ENCODE data around the gene ILF2.
"Not testable (repeated sequence)": the region's sequence is repeated elsewhere in the genome, so short reads cannot be mapped to it uniquely, and the experiment has no call there.

ILF2 gene

DNA sequence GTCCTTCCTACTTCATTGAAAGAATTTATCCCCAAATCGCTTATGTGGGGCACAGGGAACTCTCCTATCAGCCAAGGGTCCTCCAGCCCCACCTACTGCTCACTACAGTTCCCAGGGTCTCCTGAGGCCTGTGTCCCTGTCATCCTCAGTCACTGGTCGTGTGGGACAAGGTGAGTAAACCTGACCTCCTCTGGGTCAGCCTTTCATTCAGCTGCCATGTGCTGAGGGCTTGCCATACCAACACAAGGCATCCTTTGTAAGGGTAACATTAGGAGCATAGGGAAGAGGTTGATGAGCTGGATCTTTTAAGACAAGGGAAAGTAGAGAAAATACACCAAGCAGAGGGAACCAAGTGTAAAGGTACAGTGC, 23.5 kb downstream of the ILF2 start:
- DNase-seq = no peak

- DNase-seq = no peak
These were observed 24.0 kb downstream of the ILF2 start for GRCh38 chr1:153646672-153647345.

GRCh38 chr1:153643816-153644215, 27.0 kb downstream of the ILF2 start:
- no peak for DNase-seq

DNA sequence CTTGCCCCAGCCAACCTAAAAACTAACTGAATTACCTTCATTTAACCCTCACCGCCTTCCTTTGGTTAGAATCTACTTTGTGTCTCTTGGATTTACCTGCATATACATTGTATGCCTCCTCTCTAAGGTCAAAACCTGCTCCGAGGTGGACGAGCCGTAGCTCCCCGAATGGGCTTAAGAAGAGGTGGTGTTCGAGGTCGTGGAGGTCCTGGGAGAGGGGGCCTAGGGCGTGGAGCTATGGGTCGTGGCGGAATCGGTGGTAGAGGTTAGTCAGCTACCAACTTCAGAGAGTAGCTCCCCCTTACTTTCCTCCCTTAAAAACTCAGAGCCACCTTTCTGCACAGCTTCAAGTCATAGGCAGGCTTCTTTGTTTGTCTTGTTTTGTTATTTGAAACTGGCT, 27.7 kb downstream of the ILF2 start:
- DNase-seq = no peak

- no peak for DNase-seq
These were observed 28.6 kb downstream of the ILF2 start for GRCh38 chr1:153642161-153642560.

DNA sequence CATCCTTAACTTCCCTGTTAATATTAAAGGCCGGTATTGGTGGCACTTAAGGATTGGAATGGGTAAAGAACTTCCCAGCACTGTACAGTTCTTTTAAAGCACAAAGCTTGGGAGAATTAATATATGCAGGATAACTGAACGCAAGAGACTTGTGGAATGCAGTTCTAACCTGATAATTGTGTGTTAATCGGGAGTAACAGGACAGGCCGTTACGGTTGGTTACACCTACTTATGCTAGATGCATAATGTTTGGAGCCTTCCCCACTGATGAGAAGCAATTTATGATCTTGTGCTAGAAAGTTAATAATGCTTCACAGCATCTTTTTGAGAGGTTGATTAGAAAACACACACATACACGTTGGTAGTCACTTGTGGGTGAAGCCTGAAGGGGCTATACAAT, 29.9 kb downstream of the ILF2 start:
- DNase-seq = no peak

DNA sequence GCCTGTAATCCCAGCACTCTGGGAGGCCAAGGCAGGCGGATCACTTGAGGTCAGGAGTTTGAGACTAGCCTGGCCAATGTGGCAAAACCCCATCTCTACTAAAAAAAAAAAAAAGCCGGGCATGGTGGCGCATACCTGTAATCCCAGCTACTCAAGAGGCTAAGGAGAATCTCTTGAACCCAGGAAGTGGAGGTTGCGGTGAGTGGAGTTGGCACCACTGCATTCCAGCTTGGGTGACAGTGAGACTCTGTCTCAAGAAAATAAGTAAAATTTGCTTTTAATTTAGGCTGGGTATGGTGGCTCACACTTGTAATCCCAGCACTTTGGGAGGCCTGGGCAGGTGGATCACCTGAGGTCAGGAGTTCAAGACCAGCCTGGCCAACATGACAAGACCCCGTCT, 30.6 kb downstream of the ILF2 start:
- not testable (repeated sequence) for DNase-seq

DNA sequence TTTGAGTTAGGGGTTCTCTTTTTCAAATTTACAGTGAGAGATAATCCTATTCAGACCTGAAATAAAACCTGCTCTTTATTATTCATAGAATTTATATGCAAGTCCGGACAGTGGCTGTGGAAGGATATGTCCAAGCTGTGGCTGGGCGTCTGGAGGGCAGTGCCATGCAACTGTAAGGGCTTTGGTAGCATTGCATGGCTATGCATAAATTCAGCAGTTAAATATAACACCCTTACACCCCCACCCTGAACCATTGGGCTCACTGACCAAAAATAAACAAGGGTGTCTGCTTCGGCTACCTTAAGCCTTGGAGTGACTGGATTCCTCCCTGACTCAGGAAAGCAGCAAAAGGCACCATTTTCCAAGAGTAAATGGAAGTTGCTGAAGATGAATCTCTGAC, 31.5 kb downstream of the ILF2 start:
- no peak for DNase-seq

DNA sequence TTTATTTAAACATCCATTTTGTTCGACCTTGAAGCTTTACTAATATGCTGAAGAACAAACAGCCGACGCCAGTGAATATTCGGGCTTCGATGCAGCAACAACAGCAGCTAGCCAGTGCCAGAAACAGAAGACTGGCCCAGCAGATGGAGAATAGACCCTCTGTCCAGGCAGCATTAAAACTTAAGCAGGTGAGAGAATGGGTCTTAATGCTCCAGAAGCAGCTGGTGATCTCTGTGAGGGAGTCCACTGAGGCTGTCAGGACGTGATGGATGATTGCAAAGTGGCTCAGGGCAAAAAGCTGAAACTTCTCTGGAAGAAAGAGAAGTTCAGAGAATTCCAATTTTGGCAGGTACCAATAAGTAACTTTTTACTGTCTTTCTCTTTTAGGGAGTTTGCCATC, 32.5 kb downstream of the ILF2 start:
- no peak for DNase-seq

- DNase-seq = no peak
These were observed 34.5 kb downstream of the ILF2 start for GRCh38 chr1:153636312-153636711.

DNA sequence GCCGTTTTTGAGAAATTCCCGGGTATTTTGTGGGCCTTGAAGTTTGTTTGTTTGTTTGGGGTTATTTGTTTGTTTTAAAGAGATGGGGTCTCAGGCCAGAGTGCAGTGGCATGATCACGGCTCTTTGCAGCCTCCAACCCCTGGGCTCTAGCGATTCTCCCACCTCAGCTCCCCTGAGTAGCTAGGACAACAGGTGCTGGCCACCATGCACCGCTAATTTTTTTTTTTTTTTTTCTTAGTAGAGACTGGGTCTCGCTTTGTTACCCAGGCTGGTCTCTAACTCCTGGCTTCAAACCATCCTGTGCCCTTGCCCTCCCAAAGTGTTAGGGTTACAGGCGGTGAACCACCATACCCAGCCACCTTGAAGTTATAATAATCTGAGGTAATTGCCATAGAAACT, 34.9 kb downstream of the ILF2 start:
- no peak for DNase-seq

DNA sequence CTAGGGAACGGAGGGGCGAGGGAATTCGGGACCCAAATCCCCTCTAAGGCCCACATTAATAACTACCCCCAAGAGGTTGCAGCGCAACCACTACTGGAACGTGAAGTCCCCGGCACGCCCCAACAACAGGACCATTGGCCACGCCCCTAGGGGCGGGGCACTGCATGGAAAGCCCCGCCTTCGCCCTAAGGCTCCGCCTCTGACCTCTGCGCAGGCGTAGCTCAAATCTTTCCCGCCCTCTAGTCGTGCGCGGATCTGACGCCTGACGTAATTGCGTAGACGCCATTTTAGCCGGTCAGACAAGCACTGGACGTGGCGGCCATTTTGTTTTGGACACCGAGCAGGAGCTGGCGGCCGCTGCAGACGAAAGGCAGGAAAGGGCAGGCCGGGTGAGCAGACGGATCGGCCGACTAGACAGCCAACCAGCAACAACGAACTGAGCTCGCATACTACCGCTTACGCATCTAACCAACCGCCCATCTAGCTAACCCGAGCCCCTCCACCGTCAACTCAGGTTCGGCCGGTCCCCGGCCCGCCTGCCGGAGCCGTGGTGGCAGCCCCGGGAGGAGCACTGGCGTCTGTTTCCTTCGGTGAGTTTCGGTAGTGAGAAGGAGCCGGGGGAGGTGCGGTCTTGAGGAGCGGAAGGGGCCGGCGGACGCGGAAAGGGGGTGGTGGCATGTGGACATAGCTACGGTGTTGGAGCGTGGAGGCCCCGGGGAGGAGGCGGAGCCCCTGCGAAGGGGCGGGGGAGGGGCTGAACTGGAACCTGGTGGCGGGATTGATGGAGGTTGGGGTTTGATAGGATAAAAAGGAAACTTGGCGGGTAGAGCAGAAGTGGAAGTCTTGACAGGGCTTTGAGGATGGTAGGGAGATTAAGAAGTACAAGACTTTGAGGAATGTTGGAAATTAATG, 36.8 kb downstream of the ILF2 start, which contains the start of gene CHTOP:
TSS of gene CHTOP (plus strand) at position 313 of the 912 bp plus-strand sequence. CDS start 2,523 bp downstream, outside the sequence.
- DNase-seq = peak; percentile 97

GRCh38 chr1:153633161-153633753, 37.5 kb downstream of the ILF2 start:
- no peak for DNase-seq

DNA sequence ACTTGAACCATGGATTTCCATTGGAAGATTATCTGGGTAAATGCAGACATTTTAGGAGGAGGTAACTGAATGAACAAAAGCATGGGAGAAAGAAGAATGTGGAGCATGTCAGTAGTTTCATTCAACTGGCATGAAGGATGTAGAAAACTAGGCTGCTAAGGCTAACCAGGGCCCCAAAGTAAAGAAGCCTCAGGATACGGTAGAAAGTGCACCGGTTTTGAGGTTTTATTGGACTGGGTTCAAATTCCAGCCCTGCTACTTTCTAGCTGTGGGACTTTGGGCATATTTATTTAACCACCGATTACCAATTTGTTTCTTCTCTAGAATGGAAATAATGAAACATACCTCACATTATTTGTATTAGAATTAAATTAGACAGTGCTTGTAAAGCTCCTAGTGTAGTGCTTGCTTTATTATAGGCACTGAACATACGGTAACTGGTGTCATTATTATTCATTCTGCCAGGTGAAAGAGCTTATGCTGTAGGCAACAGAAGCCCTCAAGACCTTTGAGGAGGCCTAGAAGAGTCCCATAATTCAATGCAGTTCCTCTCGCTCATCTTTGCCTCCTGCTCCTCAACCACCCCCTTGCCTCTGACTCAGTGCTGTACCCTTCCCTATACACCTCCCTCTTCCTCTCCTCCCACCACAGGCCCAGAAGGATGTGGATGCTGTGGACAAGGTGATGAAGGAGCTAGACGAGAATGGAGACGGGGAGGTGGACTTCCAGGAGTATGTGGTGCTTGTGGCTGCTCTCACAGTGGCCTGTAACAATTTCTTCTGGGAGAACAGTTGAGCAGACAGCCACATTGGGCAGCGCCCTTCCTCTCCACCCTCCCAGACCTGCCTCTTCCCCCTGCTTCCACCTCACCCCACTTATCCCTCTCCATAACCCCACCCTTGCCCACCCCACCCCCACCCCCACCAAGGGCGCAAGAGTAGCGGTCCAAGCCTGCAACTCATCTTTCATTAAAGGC, 39.5 kb downstream of the ILF2 start:
- no peak for DNase-seq

DNA sequence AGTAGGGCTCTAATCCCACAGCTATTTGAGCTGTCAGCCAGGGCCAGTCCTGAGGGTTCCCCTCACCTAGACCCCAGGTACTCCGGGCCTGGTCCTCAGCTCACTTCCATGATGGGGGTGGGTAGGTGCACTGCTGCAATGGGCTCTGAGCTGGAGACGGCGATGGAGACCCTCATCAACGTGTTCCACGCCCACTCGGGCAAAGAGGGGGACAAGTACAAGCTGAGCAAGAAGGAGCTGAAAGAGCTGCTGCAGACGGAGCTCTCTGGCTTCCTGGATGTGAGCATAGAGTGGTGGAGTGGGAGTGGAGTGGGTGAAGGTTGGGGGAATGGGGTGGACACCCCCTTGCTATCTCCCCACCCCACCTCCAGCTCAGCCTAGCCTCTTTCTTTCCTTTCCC, 40.4 kb downstream of the ILF2 start:
- no peak for DNase-seq

DNA sequence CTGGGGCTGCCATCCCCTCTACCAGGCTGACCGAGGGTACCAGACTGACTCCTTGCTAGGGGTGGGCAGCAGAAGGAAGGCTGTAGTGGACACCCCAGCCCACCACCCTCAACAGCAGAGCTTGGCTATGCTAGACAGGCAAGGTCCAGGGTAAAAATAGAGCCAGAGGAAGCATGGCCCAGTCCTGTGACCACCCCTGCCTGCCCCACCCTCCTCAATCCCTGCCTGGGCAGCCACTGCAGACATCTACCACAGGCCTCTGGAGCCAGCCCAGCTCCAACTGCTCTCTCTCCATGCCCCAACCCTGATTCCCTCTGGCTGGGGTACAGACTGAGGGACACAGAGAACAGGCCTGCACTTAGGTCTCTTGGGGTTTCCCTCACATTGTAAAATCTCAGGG, 40.8 kb downstream of the ILF2 start:
- DNase-seq = no peak

GRCh38 chr1:153629343-153629665, 41.5 kb downstream of the ILF2 start:
- DNase-seq = no peak

DNA sequence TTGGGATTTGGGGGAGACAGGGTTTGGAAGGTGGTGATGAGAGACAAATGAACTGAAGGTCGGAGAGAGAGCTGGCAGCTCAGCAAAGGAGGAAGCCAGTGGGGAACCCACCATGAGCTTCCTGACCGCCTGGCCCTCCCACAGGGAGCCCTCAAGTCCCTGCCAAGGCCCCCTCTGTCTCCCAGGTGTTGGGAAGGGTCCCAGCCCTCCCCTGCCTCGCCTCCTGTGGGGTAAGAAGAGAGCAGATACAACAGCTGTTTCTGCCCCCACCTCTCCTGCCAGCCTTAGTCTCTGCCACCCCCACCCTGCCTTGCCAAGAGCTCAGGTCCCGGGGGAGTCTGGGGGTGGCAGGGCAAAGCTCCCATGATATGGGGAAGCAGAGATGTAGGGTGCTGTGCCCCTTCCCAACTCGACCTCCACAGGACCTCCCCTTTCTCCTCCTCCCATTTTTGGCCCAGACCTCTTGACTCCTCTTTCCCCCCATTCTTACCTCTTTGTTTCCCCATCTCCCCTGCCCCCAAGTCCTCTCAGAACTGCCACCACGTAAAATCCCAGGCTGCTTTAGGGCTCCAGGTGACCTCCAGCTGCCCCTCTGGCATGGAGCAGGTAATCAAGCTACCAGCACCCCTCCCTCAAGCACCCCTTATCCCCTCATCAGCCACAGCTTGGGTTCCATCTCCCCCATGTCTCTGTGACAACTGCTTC, 42.0 kb downstream of the ILF2 start:
- no peak for DNase-seq

DNA sequence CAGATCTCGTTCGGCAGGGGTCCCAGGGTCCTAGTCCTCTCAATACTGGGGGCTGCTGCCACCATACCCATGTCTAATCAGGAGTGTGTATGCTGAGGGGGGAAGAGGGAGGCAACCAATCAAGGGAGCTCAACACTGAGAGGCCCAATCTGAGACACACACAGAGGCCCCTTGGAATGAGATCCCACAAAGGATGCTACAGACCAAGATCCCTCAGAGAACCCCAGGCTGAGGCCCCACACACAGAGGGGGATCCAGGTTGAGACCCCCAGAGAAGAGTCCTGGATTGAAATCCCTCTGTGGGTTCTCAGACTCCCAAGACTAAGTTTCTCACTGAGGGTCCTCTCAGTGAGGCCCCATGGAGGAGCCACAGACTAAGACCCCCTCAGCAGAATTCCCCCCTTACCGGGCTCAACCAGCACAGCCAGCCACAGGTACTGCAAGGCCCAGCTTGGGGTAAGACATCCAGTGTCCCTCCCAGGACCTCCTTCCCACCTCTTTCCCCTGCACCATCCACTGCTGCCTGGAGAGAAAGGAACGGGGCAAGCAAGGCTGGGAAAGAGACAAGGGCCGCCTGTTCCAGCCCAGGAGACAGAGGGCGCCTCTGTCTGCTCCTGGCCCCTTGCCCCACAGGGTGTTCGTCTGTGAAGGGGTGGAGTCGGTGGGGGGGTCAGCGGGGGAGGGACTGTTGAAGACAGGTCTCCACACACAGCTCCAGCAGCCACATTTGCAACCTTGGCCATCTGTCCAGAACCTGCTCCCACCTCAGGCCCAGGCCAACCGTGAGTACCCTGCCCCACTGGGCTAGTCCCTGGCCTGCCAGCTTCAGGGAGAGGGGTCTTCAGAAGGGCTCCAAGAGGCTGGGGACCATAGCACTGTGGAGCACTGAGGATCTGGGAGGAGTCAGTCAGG, 42.8 kb downstream of the ILF2 start, which contains the start of gene S100A1:
TSS of gene S100A1 (plus strand) at position 720 of the 912 bp plus-strand sequence. CDS start 2,088 bp downstream, outside the sequence.
- DNase-seq = no peak

DNA sequence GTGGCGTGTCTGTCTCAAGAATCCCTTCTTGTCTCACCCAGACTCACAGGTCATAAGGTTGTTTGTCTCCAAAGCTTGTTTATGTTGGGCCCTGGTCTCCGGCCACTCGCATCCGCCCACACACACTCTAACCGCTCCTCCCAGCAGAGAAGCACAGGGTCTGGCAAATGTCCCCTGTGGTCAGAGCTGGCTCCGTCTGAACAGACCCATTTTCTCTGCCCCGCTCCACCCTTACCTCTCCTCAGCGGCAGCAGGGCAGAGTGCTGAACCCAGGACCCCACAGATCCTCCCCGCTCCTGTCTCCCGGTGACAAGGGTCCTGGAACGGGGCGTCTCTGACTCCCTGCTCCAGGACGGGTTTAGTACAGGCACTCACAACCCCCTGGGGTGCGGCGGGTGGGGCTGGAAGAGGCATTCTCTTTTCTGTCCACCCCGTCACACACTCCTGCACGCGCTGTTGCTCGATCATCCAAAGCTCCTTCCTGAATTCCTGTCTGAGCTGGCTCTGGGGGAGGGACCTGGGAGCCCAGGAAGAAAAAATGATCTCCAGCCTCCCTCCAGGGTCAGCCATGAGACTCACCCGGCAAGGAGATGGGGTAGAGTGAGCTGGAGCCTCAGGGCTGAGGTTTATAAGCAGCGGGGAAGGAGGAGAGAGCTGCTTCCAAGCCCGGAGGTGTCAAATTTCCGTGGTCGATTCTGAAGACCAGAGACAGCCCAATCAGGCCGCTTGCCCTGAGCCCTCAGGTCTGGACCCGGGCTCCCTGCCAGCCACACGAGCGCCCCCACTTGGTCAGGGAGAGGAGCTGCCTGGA, 43.7 kb downstream of the ILF2 start, which contains the start of gene S100A13:
TSS of gene S100A13 (minus strand) at position 602 of the 811 bp plus-strand sequence. CDS start 1,033 bp downstream, outside the sequence.
- DNase-seq = peak; percentile 86
